Lower lobe of right lung (tissue), 2 donors: Measurements from ENCODE around the gene PNPLA8. TPM values are rescaled to one million over a fixed set of nuclear protein-coding genes. Genes with fewer than 3 reads are reported as not detected.

ENCODE experiments used
- ATAC-seq, 2 donors: fragments of 200-7000 bp; cut with Tn5 transposase; one replicate each; pipeline ENCODE4 v1.9.1; 2020 to 2022; ENCODE audit warnings: mild to moderate bottlenecking in 2 of 2, moderate library complexity in 2 of 2
- DNase-seq: peaks from one replicate; pipeline ENCODE4 v3.0.0-alpha.2; 2020
- H3K27ac ChIP-seq: fragments of 200-600 bp; one replicate; pipeline ENCODE4 v1.8.0; 2022
- H3K27me3 ChIP-seq: fragments of 200-600 bp; one replicate; pipeline ENCODE4 v1.8.0; 2022; ENCODE audit warnings: low read depth
- H3K36me3 ChIP-seq: fragments of 200-600 bp; one replicate; pipeline ENCODE4 v1.8.0; 2022; ENCODE audit warnings: mild to moderate bottlenecking
- H3K4me1 ChIP-seq: fragments of 200-600 bp; one replicate; pipeline ENCODE4 v1.8.0; 2022
- H3K4me3 ChIP-seq: fragments of 200-600 bp; one replicate; pipeline ENCODE4 v1.8.0; 2022; ENCODE audit warnings: mild to moderate bottlenecking
- H3K9me3 ChIP-seq: fragments of 200-600 bp; one replicate; pipeline ENCODE4 v1.8.0; 2022
- CTCF ChIP-seq: fragments of 200-600 bp; IDR thresholded peaks from one replicate; pipeline ENCODE4 v1.8.0; 2022; ENCODE audit warnings: antibody characterized with exemption, mild to moderate bottlenecking
- intact Hi-C: fragments of 100-400 bp; cut with DNase I; formaldehyde crosslinking; loops from one replicate; pipeline ENCODE4 v1.11.0; 2022
- total RNA-seq: library from RNA; stranded (reverse); fragmentation: NEBNext Ultra II Directional; extraction: Animal tissue kit (Norgen Biotek cat#: 25700); gene quantifications from one replicate; pipeline ENCODE4 v1.2.1, GENCODE V29; 2021
- donor health status: DM: no; HTN: yes; CAD: no; lungs with severe emphysema.

Gene PNPLA8
- total RNA-seq, 1 donor from 2014 or later = 27.8 TPM

- no peaks in the 10 kb centered on the region for H3K27me3 ChIP-seq
- DNase-seq = no peak
- TF ChIP-seq CTCF = peak; percentile 83
- no peaks in the 10 kb centered on the region for H3K4me1 ChIP-seq
- intact Hi-C loops = loop anchor here (5.0 kb wide), 1 partner anchor 315 kb away; no protein-coding TSS in a partner anchor
- no peak overlapping the region for H3K4me3 ChIP-seq
- peak; percentile 73 to 76 for ATAC-seq
- H3K36me3 ChIP-seq = peaks cover 80% of the 10 kb centered on the region
- no peaks in the 10 kb centered on the region for H3K9me3 ChIP-seq
- H3K27ac ChIP-seq = no peak overlapping the region
Observed at GRCh38 chr7:108497082-108497725, 28.7 kb downstream of the PNPLA8 start.

GRCh38 chr7:108492742-108493141 is 33.2 kb downstream of the PNPLA8 start:
- DNase-seq = no peak
- no peaks in the 10 kb centered on the region for H3K9me3 ChIP-seq
- no peaks in the 10 kb centered on the region for H3K4me1 ChIP-seq
- peaks cover 61% of the 10 kb centered on the region for H3K36me3 ChIP-seq
- intact Hi-C loops = no loop called here
- no peak overlapping the region for H3K27ac ChIP-seq
- no peak for ATAC-seq
- H3K27me3 ChIP-seq = no peaks in the 10 kb centered on the region
- no peak for TF ChIP-seq CTCF
- H3K4me3 ChIP-seq = no peak overlapping the region

- H3K27me3 ChIP-seq = no peaks in the 10 kb centered on the region
- H3K9me3 ChIP-seq = no peaks in the 10 kb centered on the region
- TF ChIP-seq CTCF = no peak
- H3K27ac ChIP-seq = no peak overlapping the region
- peaks cover 54% of the 10 kb centered on the region for H3K36me3 ChIP-seq
- no peaks in the 10 kb centered on the region for H3K4me1 ChIP-seq
- ATAC-seq = no peak
- intact Hi-C loops = no loop called here
- H3K4me3 ChIP-seq = no peak overlapping the region
- no peak for DNase-seq
Observed at GRCh38 chr7:108488768-108489538, 37.0 kb downstream of the PNPLA8 start.

- intact Hi-C loops = no loop called here
- no peak for ATAC-seq
- H3K27ac ChIP-seq = no peak overlapping the region
- no peak for DNase-seq
- no peaks in the 10 kb centered on the region for H3K27me3 ChIP-seq
- H3K36me3 ChIP-seq = peaks cover 48% of the 10 kb centered on the region
- H3K4me1 ChIP-seq = no peaks in the 10 kb centered on the region
- no peaks in the 10 kb centered on the region for H3K9me3 ChIP-seq
- no peak overlapping the region for H3K4me3 ChIP-seq
- TF ChIP-seq CTCF = no peak
Observed at GRCh38 chr7:108487646-108488045, 38.3 kb downstream of the PNPLA8 start.

GRCh38 chr7:108486291-108486966 is 39.5 kb downstream of the PNPLA8 start:
- no peaks in the 10 kb centered on the region for H3K27me3 ChIP-seq
- no peaks in the 10 kb centered on the region for H3K4me1 ChIP-seq
- no peak for ATAC-seq
- no peak overlapping the region for H3K27ac ChIP-seq
- H3K9me3 ChIP-seq = no peaks in the 10 kb centered on the region
- H3K4me3 ChIP-seq = no peak overlapping the region
- peaks cover 51% of the 10 kb centered on the region for H3K36me3 ChIP-seq
- intact Hi-C loops = no loop called here
- DNase-seq = no peak
- no peak for TF ChIP-seq CTCF
